ENCODE results near the gene SELENOV. TPM values are rescaled to one million over a fixed set of nuclear protein-coding genes. Genes with fewer than 3 reads are reported as not detected.

SELENOV gene
- total RNA-seq, 2 experiments from 2014 or later: not detected

DNA sequence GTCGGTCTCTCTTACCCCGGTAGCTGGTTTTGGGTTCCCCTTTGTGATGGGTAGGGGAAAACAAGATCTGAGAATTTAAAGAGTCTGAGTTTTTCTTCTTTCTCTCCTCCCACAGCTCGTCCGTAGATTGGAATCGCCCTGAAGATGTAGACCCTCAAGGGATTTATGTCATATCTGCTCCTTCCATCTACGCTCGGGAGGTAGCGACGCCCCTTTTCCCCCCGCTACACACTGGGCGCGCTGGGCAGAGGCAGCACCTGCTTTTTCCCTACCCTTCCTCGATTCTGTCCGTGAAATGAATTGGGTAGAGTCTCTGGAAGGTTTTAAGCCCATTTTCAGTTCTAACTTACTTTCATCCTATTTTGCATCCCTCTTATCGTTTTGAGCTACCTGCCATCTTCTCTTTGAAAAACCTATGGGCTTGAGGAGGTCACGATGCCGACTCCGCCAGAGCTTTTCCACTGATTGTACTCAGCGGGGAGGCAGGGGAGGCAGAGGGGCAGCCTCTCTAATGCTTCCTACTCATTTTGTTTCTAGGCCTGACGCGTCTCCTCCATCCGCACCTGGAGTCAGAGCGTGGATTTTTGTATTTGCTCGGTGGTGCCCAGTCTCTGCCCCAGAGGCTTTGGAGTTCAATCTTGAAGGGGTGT is 7.1 kb upstream of the SELENOV start:
- CTCF ChIA-PET: interaction anchor here (0.9 to 1.3 kb wide), 2 partner anchors 44 to 68 kb away, joined by 4 read pairs; no protein-coding TSS in a partner anchor
- POLR2A ChIA-PET: interaction anchor here (0.6 kb wide), 1 partner anchor 37 kb away, joined by 3 read pairs; no protein-coding TSS in a partner anchor

DNA sequence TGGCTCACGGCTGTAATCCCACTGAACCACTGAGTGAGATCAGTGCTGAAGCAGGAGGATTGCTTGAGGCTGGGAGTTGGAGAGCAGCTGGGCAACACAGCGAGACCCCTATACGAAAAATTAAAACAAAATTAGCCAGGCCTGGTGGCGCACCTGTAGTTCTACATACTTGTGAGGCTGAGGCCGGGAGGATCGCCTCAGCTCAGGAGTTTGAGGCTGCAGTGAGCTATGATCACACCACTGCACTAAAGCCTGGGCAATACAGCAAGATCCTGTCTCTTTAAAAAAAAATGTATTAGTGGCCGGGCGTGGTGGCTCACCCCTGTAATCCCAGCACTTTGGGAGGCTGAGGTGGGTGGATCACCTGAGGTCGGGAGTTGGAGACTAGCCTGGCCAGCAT is 6.3 kb upstream of the SELENOV start:
- POLR2A ChIA-PET: no interaction called here
- CTCF ChIA-PET: no interaction called here

DNA sequence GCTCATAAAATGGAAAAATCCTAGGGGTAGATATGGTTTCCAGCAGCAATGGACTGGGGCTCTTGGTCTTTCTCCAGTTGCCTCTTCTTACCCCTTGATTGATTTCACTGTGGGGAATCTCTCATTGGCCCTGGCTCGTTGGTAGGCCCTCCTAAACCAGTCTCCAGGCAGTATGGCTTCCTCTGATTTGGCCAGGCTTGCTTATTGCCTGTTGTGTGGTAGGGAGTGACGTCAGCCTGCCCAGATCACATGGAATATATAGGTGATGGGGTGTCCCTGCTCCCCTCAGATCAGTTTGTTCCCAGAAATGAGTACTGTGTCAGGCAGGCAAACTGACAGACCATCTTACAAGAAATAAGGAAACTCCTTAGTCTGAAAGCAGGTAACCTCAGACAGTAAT is 5.7 kb upstream of the SELENOV start:
- ChIA-PET CTCF (interaction anchor here (0.7 kb wide), 1 partner anchor 1084 kb away, joined by 4 read pairs; no protein-coding TSS in a partner anchor), POLR2A (no interaction called here)

- ChIA-PET POLR2A (interaction anchor here (0.7 kb wide), 1 partner anchor 12 kb away, joined by 9 read pairs; no protein-coding TSS in a partner anchor), CTCF (interaction anchor here (0.7 to 1.0 kb wide), 2 partner anchors 10 to 999 kb away, joined by 3 to 7 read pairs; no protein-coding TSS in a partner anchor)
Observed at GRCh38 chr19:39512988-39513387, 2.0 kb upstream of the SELENOV start.

DNA sequence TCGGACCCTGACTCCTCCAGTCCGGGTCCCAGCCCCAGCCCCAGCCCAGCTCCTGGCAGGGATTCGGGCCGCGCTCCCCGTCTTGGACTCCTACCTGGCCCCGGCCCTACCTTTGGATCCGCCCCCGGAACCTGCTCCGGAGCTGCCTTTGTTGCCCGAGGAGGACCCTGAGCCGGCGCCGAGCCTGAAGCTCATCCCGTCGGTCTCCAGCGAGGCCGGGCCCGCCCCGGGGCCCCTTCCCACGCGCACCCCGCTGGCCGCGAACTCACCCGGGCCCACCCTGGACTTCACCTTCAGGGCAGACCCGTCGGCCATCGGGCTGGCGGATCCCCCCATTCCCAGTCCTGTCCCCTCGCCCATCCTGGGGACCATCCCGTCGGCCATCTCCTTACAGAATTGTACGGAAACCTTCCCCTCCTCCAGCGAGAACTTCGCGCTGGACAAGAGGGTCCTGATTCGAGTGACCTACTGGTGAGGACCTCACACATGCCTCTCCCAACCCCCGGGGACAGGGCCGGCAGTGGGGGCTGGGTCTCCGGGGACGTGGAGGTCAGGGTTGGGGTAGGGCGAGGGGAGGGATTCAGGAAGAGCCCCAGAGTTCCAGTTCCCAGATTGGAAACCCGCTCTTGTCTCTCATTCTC is 732 bp downstream of the SELENOV start:
- ChIA-PET POLR2A (no interaction called here), CTCF (no interaction called here)

DNA sequence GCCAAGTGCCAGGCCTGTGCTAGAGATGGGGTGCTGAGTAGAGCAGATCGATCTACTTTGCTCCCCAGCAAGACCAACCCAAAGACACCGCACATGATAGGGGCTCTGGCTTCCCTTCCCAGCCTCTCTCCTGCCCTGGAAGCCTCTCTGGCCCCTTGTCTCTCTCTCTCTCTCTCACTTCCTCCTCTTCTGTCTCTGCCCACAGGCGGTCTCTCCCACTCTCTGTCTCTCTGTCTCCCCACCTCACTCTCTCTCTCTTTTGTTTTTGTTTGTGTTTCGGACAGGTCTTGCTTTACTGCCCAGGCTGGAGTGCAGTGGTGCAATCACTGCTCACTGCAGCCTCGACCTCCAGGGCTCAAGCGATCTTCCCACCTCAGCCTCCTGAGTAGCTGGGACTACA is 1.3 kb downstream of the SELENOV start:
- CTCF ChIA-PET: interaction anchor here (0.7 kb wide), 1 partner anchor 158 kb away, joined by 3 read pairs; no protein-coding TSS in a partner anchor
- POLR2A ChIA-PET: no interaction called here

- ChIA-PET POLR2A (interaction anchor here (0.7 kb wide), 1 partner anchor 92 kb away, joined by 5 read pairs; no protein-coding TSS in a partner anchor), CTCF (interaction anchor here (0.7 kb wide), 1 partner anchor 235 kb away, joined by 3 read pairs; no protein-coding TSS in a partner anchor)
Observed at GRCh38 chr19:39517432-39517831, 2.5 kb downstream of the SELENOV start.

- ChIA-PET POLR2A (interaction anchor here (0.6 kb wide), 2 partner anchors 395 to 1813 kb away, joined by 4 to 9 read pairs; no protein-coding TSS in a partner anchor), CTCF (interaction anchor here (0.6 kb wide), 1 partner anchor 33 kb away, joined by 3 read pairs; no protein-coding TSS in a partner anchor)
Observed at GRCh38 chr19:39518458-39518857, 3.5 kb downstream of the SELENOV start.

- CTCF ChIA-PET: interaction anchor here (0.6 kb wide), 1 partner anchor 33 kb away, joined by 3 read pairs; no protein-coding TSS in a partner anchor
- POLR2A ChIA-PET: interaction anchor here (0.6 kb wide), 2 partner anchors 395 to 1812 kb away, joined by 4 to 9 read pairs; no protein-coding TSS in a partner anchor
Observed at GRCh38 chr19:39518975-39519374, 4.0 kb downstream of the SELENOV start.

DNA sequence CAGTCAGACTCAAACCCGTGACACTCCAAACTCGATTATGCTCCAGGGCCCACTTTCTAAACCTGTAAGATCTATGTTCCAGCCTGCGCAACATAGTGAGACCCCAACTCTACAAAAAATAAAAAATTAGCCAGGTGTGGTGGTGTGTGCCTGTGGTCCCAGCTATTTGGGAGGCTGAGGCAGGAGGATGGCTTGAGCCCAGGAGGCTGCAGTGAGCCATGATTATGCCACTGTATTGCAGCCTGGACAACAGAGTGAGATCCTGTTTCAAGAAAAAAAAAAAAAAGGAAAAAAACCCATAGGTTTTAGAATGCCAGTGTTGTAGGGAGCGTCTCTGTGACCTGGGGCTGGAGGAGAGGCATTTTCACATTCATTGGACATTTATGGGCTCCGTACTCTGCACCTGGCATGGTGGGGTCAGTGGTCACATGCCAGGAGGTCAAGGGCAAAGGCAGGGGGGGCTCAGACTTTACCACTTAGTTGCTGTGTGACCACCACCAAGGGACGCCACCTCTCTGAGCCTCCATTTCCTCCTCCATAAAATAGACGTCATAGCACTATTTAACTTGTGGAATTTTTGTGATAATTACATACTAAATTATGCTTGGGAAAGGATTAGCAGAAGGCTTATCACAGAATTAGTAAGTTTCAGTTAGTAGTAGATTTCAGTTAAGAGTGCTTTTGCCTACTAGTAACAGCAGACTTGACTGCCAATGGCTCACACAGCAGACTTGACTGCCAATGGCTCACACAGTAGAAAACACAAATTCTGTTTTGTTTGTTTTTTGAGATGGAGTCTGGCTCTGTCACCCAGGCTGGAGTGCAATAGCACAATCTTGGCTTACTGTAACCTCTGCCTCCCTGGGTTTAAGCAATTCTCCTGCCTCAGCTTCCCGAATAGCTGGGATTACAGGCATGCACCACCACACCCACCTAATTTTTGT is 5.9 kb downstream of the SELENOV start:
- ChIA-PET CTCF (no interaction called here), POLR2A (interaction anchor here (0.6 kb wide), 1 partner anchor 81 kb away, joined by 3 read pairs; no protein-coding TSS in a partner anchor)

DNA sequence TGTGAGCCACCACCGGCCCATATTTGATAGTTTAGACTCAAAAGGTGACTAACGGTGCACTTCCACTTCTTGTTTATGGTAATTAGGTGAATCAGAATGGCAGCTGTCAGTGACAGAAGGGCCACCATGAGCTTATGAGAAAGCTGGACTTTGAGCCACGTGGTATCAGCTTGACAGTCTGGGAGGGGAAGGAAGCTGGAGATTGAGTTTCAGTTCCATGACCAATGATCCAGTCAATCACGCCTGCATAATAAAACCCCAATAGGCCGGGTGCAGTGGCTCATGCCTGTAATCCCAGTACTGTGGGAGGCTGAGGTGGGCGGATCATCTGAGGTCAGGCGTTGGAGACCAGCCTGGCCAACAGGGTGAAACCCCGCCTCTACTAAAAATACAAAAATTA is 9.6 kb downstream of the SELENOV start:
- ChIA-PET POLR2A (no interaction called here), CTCF (interaction anchor here (1.0 to 1.6 kb wide), 2 partner anchors 15 to 50 kb away, joined by 3 read pairs; partner anchors contain the start of gene EID2)

DNA sequence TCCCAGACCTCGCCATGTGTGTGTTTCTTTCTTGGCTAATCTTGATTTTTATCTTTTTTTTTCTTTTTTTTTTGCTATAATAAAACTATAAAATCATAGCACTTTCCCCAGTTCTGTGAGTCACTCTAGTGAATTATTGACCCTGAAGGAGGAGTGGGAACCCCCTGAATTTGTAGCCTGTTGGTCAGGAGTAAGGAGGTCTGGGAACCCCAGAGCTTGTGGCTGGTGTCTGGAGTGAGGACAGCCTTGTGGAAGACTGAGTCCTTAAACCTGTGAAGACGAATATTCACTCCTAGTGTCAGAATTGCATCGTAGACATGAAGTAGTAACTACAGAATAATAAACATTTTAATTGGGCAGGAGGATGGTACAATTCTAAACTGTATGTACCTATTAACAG is 10.3 kb downstream of the SELENOV start:
- ChIA-PET CTCF (interaction anchor here (0.7 to 1.0 kb wide), 3 partner anchors 9 to 359 kb away, joined by 3 read pairs; no protein-coding TSS in a partner anchor), POLR2A (no interaction called here)

DNA sequence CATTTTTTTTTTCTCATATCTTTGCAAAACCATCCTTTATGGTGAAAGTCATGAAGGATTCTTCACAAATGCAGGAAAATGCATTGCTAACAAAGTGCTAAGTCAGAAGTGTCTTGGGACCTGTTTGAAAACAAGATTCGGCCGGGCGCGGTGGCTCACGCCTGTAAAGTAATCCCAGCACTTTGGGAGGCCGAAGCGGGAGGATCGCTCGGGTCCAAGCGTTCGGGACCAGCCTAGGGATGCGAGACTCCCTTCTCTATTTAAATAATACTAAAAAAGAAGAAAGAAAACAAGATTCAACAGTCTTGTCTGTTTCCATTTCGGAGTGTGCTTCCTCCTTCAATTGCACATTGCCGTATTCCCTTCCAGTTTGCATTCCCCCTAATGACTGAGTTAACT is 16.9 kb downstream of the SELENOV start:
- ChIA-PET CTCF (interaction anchor here (0.9 to 3.0 kb wide), 12 partner anchors 13 to 134 kb away, joined by 3 to 16 read pairs (median 4); partner anchors contain the start of genes DLL3 and SUPT5H), POLR2A (interaction anchor here (0.9 to 2.0 kb wide), 2 partner anchors 96 to 130 kb away, joined by 3 to 7 read pairs; partner anchors contain the start of gene RPS16)

DNA sequence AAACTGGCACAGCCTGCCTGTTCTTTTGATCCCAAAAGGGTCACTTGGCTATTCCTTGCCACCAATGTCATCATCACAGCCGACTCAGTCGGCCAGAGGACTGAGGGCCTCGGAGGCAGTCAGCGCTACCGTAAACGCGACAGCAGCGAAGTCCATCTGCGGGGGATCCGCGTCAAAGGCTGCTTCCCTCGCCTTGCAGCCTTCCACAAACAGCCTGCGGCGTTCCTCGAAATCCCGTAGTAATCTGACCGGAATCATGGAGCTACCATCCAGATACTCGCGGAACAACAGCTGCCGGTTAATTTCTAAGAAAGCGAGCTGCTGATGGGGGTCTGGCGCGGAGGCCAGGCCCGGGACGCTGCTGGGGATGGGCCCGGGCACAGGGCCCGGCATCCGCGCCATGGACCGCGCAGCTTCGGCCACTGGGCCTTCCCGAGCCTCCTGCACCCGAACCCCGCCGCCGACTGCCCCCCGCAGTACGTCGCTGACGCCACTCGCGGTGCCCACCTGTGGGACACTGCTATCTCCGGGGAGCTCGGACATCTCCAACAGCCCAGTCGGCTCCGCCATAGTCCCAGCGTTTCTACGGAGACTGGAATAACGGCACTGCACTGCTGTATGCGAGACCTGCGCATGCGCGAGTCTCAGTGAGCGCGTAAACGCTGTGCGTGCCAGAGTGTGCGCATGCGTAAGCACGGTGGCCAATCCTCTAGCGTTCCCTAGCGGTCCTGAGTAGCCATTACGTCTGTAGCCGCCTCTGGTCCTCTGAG is 17.5 kb downstream of the SELENOV start, which contains the start of gene EID2B:
Gene EID2B, minus strand, starts transcription at position 620 of the 770 bp plus-strand sequence. Its CDS starts 50 bp downstream, at position 570.
- POLR2A ChIA-PET: interaction anchor here (0.7 to 2.0 kb wide), 5 partner anchors 34 to 131 kb away, joined by 3 to 7 read pairs (median 3); partner anchors contain the start of genes RPS16, TIMM50 and ZFP36
- CTCF ChIA-PET: interaction anchor here (0.9 to 3.1 kb wide), 22 partner anchors 9 to 173 kb away, joined by 3 to 21 read pairs (median 4); partner anchors contain the start of genes DLL3 and SUPT5H

GRCh38 chr19:39533003-39533512 is 18.1 kb downstream of the SELENOV start:
- CTCF ChIA-PET: interaction anchor here (0.9 to 3.1 kb wide), 21 partner anchors 10 to 172 kb away, joined by 3 to 21 read pairs (median 4); partner anchors contain the start of genes DLL3 and SUPT5H
- POLR2A ChIA-PET: interaction anchor here (0.5 to 2.0 kb wide), 5 partner anchors 52 to 1625 kb away, joined by 3 to 7 read pairs (median 3); partner anchors contain the start of genes RPS16, TIMM50 and ZFP36

GRCh38 chr19:39533791-39534190 is 18.9 kb downstream of the SELENOV start:
- CTCF ChIA-PET: interaction anchor here (0.6 to 3.1 kb wide), 10 partner anchors 8 to 100 kb away, joined by 3 to 21 read pairs (median 4); partner anchors contain the start of gene SUPT5H
- POLR2A ChIA-PET: no interaction called here

DNA sequence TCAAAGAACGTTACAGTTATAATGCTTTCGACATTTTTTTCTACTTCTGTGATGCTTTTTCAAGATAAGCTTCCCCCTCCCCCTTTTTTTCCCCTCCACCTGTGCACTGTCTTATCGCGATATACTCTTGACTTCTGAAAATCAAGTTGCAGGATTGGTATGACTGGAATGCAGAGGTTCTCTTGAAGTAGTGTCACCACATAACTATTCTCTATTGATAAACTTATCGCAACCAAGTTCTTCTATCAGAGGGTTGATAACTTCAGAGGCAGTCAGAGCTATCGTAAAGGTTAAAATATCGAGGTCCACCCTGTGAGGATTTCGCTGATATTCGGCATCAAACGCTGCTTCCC is 24.2 kb downstream of the SELENOV start:
- POLR2A ChIA-PET: interaction anchor here (0.6 to 1.8 kb wide), 3 partner anchors 103 to 1725 kb away, joined by 3 to 7 read pairs (median 5); partner anchors contain the start of genes HNRNPUL1, MED29, PAF1 and RPS16

More for the DNA sequence above, 24.2 kb downstream of the SELENOV start:
- CTCF ChIA-PET: interaction anchor here (0.7 to 1.5 kb wide), 6 partner anchors 15 to 135 kb away, joined by 3 to 5 read pairs (median 3); partner anchors contain the start of gene RPS16
